ENCODE data around the gene HPCAL1. TPM values are rescaled to one million over a fixed set of nuclear protein-coding genes. Genes with fewer than 3 reads are reported as not detected.

Gene HPCAL1
- total RNA-seq, 1 experiment from 2014 or later, result 35.1 TPM

GRCh38 chr2:10255189-10256030 lies 47.3 kb upstream of the HPCAL1 start:
- BruUV-seq (replicated peaks), result no TSS peak
- intact Hi-C loops (cut with micrococcal nuclease; ENCODE audit: unreplicated experiment), result no loop called here
- Mint-ChIP-seq H3K27ac (ENCODE audit: unreplicated experiment) (no peak overlapping the region), H3K9me3 (ENCODE audit: low read depth, unreplicated experiment) (peaks cover 11% of the 10 kb centered on the region), H3K36me3 (ENCODE audit: insufficient read depth, unreplicated experiment) (peaks cover 3% of the 10 kb centered on the region), H3K4me3 (ENCODE audit: low read depth, unreplicated experiment) (no peak overlapping the region), H3K27me3 (ENCODE audit: unreplicated experiment) (peaks cover 53% of the 10 kb centered on the region), H3K4me1 (ENCODE audit: low read depth, unreplicated experiment) (no peaks in the 10 kb centered on the region)
- CTCF ChIA-PET, result no interaction called here
- DNase-seq, result no peak
- no peak for TF ChIP-seq CTCF (IDR thresholded peaks at IDR 0.05; ENCODE audit: unreplicated experiment)

- Mint-ChIP-seq H3K4me1 (ENCODE audit: low read depth, unreplicated experiment) (no peaks in the 10 kb centered on the region), H3K27me3 (ENCODE audit: unreplicated experiment) (peaks cover 47% of the 10 kb centered on the region), H3K9me3 (ENCODE audit: low read depth, unreplicated experiment) (peaks cover 6% of the 10 kb centered on the region), H3K4me3 (ENCODE audit: low read depth, unreplicated experiment) (no peak overlapping the region), H3K27ac (ENCODE audit: unreplicated experiment) (no peak overlapping the region), H3K36me3 (ENCODE audit: insufficient read depth, unreplicated experiment) (peaks cover 3% of the 10 kb centered on the region)
- BruUV-seq (replicated peaks), result no TSS peak
- intact Hi-C loops (cut with micrococcal nuclease; ENCODE audit: unreplicated experiment), result no loop called here
- CTCF ChIA-PET, result no interaction called here
- no peak for DNase-seq
- no peak for TF ChIP-seq CTCF (IDR thresholded peaks at IDR 0.05; ENCODE audit: unreplicated experiment)
Observed at GRCh38 chr2:10256031-10256514, 46.6 kb upstream of the HPCAL1 start.

- CTCF ChIA-PET, result no interaction called here
- intact Hi-C loops (cut with micrococcal nuclease; ENCODE audit: unreplicated experiment), result no loop called here
- Mint-ChIP-seq H3K27me3 (ENCODE audit: unreplicated experiment) (peaks cover 42% of the 10 kb centered on the region), H3K36me3 (ENCODE audit: insufficient read depth, unreplicated experiment) (peaks cover 3% of the 10 kb centered on the region), H3K4me1 (ENCODE audit: low read depth, unreplicated experiment) (no peaks in the 10 kb centered on the region), H3K27ac (ENCODE audit: unreplicated experiment) (no peak overlapping the region), H3K9me3 (ENCODE audit: low read depth, unreplicated experiment) (peaks cover 4% of the 10 kb centered on the region), H3K4me3 (ENCODE audit: low read depth, unreplicated experiment) (no peak overlapping the region)
- DNase-seq, result no peak
- TF ChIP-seq CTCF (IDR thresholded peaks at IDR 0.05; ENCODE audit: unreplicated experiment), result no peak
- no TSS peak for BruUV-seq (replicated peaks)
Observed at GRCh38 chr2:10256515-10257031, 46.1 kb upstream of the HPCAL1 start.

- CTCF ChIA-PET, result no interaction called here
Observed at GRCh38 chr2:10257036-10257435, 45.7 kb upstream of the HPCAL1 start.

More at GRCh38 chr2:10257036-10257435, 45.7 kb upstream of the HPCAL1 start:
- Mint-ChIP-seq H3K4me1 (ENCODE audit: low read depth, unreplicated experiment) (no peaks in the 10 kb centered on the region), H3K27me3 (ENCODE audit: unreplicated experiment) (peaks cover 41% of the 10 kb centered on the region), H3K9me3 (ENCODE audit: low read depth, unreplicated experiment) (peaks cover 1% of the 10 kb centered on the region), H3K4me3 (ENCODE audit: low read depth, unreplicated experiment) (no peak overlapping the region), H3K36me3 (ENCODE audit: insufficient read depth, unreplicated experiment) (peaks cover 3% of the 10 kb centered on the region), H3K27ac (ENCODE audit: unreplicated experiment) (no peak overlapping the region)
- TF ChIP-seq CTCF (IDR thresholded peaks at IDR 0.05; ENCODE audit: unreplicated experiment), result no peak
- DNase-seq, result no peak
- intact Hi-C loops (cut with micrococcal nuclease; ENCODE audit: unreplicated experiment), result no loop called here
- BruUV-seq (replicated peaks), result no TSS peak
